ENCODE results near the gene UROD.
"Not testable (repeated sequence)": the region's sequence is repeated elsewhere in the genome, so short reads cannot be mapped to it uniquely, and the experiment has no call there.

The UROD gene

GRCh38 chr1:45043094-45043493, 31.0 kb downstream of the UROD start:
- no peak for DNase-seq

- no peak for DNase-seq
These were observed 32.9 kb downstream of the UROD start for GRCh38 chr1:45044916-45045315.

- peak; percentile 3 for DNase-seq
These were observed 35.0 kb downstream of the UROD start for GRCh38 chr1:45047032-45047431.

- no peak for DNase-seq
These were observed 39.1 kb downstream of the UROD start for GRCh38 chr1:45051005-45051772.

GRCh38 chr1:45057542-45057941, 45.5 kb downstream of the UROD start:
- no peak for DNase-seq

GRCh38 chr1:45059829-45060228, 47.8 kb downstream of the UROD start:
- no peak for DNase-seq

GRCh38 chr1:45062463-45062862, 50.4 kb downstream of the UROD start:
- not testable (repeated sequence) for DNase-seq

- DNase-seq = no peak
These were observed 53.0 kb downstream of the UROD start for GRCh38 chr1:45065083-45065482.

Data from HCEC 1CT (cell line).